ENCODE measurements around the gene GAB4. TPM values are rescaled to one million over a fixed set of nuclear protein-coding genes. Genes with fewer than 3 reads are reported as not detected.

The GAB4 gene, protein sequence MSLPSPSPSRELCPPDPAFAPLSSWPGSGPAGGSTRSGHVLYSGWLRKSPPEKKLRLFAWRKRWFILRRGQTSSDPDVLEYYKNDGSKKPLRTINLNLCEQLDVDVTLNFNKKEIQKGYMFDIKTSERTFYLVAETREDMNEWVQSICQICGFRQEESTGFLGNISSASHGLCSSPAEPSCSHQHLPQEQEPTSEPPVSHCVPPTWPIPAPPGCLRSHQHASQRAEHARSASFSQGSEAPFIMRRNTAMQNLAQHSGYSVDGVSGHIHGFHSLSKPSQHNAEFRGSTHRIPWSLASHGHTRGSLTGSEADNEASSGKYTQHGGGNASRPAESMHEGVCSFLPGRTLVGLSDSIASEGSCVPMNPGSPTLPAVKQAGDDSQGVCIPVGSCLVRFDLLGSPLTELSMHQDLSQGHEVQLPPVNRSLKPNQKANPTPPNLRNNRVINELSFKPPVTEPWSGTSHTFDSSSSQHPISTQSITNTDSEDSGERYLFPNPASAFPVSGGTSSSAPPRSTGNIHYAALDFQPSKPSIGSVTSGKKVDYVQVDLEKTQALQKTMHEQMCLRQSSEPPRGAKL
- not detected for total RNA-seq

DNA sequence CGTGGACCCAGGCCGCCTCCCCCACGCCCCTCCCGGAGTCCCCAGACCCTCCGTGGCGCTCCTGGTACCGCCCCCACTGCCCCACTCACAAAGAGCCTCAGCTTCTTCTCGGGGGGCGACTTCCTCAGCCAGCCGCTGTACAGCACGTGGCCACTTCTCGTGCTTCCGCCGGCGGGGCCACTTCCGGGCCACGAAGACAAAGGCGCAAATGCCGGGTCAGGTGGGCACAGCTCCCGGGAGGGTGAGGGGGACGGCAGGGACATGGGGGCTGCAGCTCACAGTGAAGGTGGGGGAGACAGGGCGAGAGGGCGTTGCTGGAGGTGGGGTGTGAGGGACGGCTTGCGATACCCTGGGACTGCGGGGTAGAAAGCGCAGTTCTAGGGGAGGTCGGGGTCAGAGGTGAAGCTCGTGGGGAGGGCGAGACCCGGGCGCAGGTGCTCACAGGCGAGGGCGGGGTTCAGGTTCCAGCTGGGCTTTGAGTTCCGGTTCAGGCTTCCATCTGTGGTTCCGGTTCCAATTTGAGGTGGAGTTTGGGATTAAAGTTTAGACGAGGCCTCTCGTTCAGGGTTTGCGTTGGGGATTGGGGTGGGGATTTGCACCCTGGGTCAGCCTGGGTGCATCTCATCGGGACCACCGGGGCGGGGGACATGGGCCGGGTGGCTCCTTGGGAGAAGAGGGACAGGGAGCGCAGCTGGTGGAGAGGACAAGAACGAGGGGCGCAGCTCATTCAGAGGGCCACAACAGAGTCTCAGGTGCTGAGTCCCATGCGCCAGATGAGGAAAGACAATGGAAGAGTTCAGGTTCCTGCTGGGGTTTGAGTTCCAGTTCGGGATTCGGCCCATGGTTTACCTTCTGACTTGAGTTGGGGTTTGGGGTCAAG is at the start of gene GAB4:
GAB4 (minus strand) TSS at position 371 of the 880 bp plus-strand sequence; CDS start at position 263, 108 bp downstream.
- 85 to 92% methylated on average over 7 to 49 of the region's 49 CpGs for WGBS, 2 donors (ENCODE audit: low coverage in 1 of 2)
- TF ChIP-seq POLR2A (IDR thresholded peaks at IDR 0.05), result no peak
- TF ChIP-seq CTCF (IDR thresholded peaks at IDR 0.05), result no peak
- no peak for TF ChIP-seq EP300 (IDR thresholded peaks at IDR 0.05; ENCODE audit: low read depth)
- TF ChIP-seq POLR2AphosphoS5 (IDR thresholded peaks at IDR 0.05), result no peak
- peaks cover 20% of the 10 kb centered on the region for H3K27me3 ChIP-seq
- DNase-seq, result no peak
- no peaks in the 10 kb centered on the region for H3K36me3 ChIP-seq
- H3K4me3 ChIP-seq, result no peak within 1 kb of the TSS
- no peaks in the 10 kb centered on the region for H3K4me1 ChIP-seq
- in situ Hi-C loops (cut with MboI; ENCODE audit: low pct_ligation_motif_present in 1 of 4, low pct_unique_long_range_greater_than_20kb in 1 of 4, low sequenced_read_pairs in 3 of 4) (no loop called here), intact Hi-C loops (cut with DNase I; ENCODE audit: low total_unique reads) (no loop called here)
- no peaks in the 10 kb centered on the region for H3K9me3 ChIP-seq
- no peak within 1 kb of the TSS for H3K27ac ChIP-seq

- in situ Hi-C loops (cut with MboI; ENCODE audit: low pct_ligation_motif_present in 1 of 4, low pct_unique_long_range_greater_than_20kb in 1 of 4, low sequenced_read_pairs in 3 of 4) (loop anchor here in 3 of 4 donors (5.0 to 25.0 kb wide), 3 partner anchors 140 to 455 kb away; partner anchors contain the start of gene CECR2 (in 1 of the 3)), intact Hi-C loops (cut with DNase I; ENCODE audit: low total_unique reads) (no loop called here)
- 81% methylated on average over 8 of the region's 8 CpGs; no CpG with 5 or more reads in 1 of the 2 donors for WGBS, 2 donors (ENCODE audit: low coverage in 1 of 2)
- H3K36me3 ChIP-seq, result no peaks in the 10 kb centered on the region
- no peak for DNase-seq
- H3K4me3 ChIP-seq, result no peak overlapping the region
- peaks cover 10% of the 10 kb centered on the region for H3K27me3 ChIP-seq
- TF ChIP-seq POLR2AphosphoS5 (IDR thresholded peaks at IDR 0.05) (no peak), CTCF (IDR thresholded peaks at IDR 0.05) (no peak), POLR2A (IDR thresholded peaks at IDR 0.05) (no peak), EP300 (IDR thresholded peaks at IDR 0.05; ENCODE audit: low read depth) (no peak)
- no peaks in the 10 kb centered on the region for H3K4me1 ChIP-seq
- H3K27ac ChIP-seq, result no peak overlapping the region
- no peaks in the 10 kb centered on the region for H3K9me3 ChIP-seq
Measured at GRCh38 chr22:17056807-17057206, 48.8 kb upstream of the GAB4 start.

- no peak for TF ChIP-seq EP300 (IDR thresholded peaks at IDR 0.05; ENCODE audit: low read depth)
- TF ChIP-seq CTCF (IDR thresholded peaks at IDR 0.05), result no peak
- TF ChIP-seq POLR2AphosphoS5 (IDR thresholded peaks at IDR 0.05), result no peak
- TF ChIP-seq POLR2A (IDR thresholded peaks at IDR 0.05), result no peak
- peaks cover 7% of the 10 kb centered on the region for H3K27me3 ChIP-seq
- H3K36me3 ChIP-seq, result no peaks in the 10 kb centered on the region
- H3K9me3 ChIP-seq, result no peaks in the 10 kb centered on the region
- WGBS, 2 donors (ENCODE audit: low coverage in 1 of 2), result 90% methylated on average over 5 of the region's 5 CpGs; no CpG with 5 or more reads in 1 of the 2 donors
- intact Hi-C loops (cut with DNase I; ENCODE audit: low total_unique reads), result no loop called here
- H3K4me1 ChIP-seq, result no peaks in the 10 kb centered on the region
- DNase-seq, result no peak
- H3K4me3 ChIP-seq, result no peak overlapping the region
- no peak overlapping the region for H3K27ac ChIP-seq
- in situ Hi-C loops (cut with MboI; ENCODE audit: low pct_ligation_motif_present in 1 of 4, low pct_unique_long_range_greater_than_20kb in 1 of 4, low sequenced_read_pairs in 3 of 4), result loop anchor here in 3 of 4 donors (5.0 to 25.0 kb wide), 3 partner anchors 139 to 456 kb away; partner anchors contain the start of gene CECR2 (in 1 of the 3)
Measured at GRCh38 chr22:17056058-17056457, 48.0 kb upstream of the GAB4 start.

DNA sequence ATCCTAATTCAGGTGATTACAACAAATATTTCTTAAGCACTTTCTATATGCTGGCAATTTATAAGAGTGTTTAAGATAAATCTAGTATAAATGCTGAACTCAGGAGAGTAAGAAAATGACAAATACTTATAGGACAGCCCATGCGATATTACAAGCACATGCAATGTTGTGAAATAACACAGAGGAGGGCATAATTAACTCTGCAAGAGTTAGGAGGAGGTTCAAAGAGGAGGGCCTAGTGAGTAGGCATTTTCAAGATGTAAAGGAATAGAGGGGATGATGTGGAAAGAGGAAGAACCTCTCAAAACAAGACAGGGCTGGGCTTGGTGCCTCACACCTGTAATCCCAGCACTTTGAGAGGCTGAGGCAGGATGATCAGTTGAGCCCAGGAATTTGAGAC is 39.6 kb upstream of the GAB4 start:
- Histone ChIP-seq H3K4me3 (no peak overlapping the region), H3K36me3 (no peaks in the 10 kb centered on the region), H3K27me3 (no peaks in the 10 kb centered on the region), H3K9me3 (no peaks in the 10 kb centered on the region), H3K4me1 (no peaks in the 10 kb centered on the region), H3K27ac (no peak overlapping the region)
- in situ Hi-C loops (cut with MboI; ENCODE audit: low pct_ligation_motif_present in 1 of 4, low pct_unique_long_range_greater_than_20kb in 1 of 4, low sequenced_read_pairs in 3 of 4) (no loop called here), intact Hi-C loops (cut with DNase I; ENCODE audit: low total_unique reads) (no loop called here)
- no peak for DNase-seq
- 69 to 72% methylated on average over 1 of the region's 1 CpG for WGBS, 2 donors (ENCODE audit: low coverage in 1 of 2)
- no peak for TF ChIP-seq CTCF (IDR thresholded peaks at IDR 0.05)
- TF ChIP-seq POLR2AphosphoS5 (IDR thresholded peaks at IDR 0.05), result no peak
- no peak for TF ChIP-seq EP300 (IDR thresholded peaks at IDR 0.05; ENCODE audit: low read depth)
- no peak for TF ChIP-seq POLR2A (IDR thresholded peaks at IDR 0.05)

Measured in transverse colon (tissue), 4 donors.